ENCODE measurements around the gene XYLT2.

- TF ChIP-seq POLR2AphosphoS5 (IDR thresholded peaks at IDR 0.05): no peak
- TF ChIP-seq CTCF (IDR thresholded peaks at IDR 0.05): no peak
- TF ChIP-seq POLR2A (IDR thresholded peaks at IDR 0.05): no peak
These were observed 20.0 kb upstream of the XYLT2 start for GRCh38 chr17:50325906-50326305.

All from breast epithelium (tissue), 3 donors.